Measurements from ENCODE around the gene P3H2. TPM values are rescaled to one million over a fixed set of nuclear protein-coding genes. Genes with fewer than 3 reads are reported as not detected.

Gene P3H2
- total and polyA plus RNA-seq, 2 of the 4 experiments (the other 2 are of a cell fraction): 54.7 to 64.3 TPM

DNA sequence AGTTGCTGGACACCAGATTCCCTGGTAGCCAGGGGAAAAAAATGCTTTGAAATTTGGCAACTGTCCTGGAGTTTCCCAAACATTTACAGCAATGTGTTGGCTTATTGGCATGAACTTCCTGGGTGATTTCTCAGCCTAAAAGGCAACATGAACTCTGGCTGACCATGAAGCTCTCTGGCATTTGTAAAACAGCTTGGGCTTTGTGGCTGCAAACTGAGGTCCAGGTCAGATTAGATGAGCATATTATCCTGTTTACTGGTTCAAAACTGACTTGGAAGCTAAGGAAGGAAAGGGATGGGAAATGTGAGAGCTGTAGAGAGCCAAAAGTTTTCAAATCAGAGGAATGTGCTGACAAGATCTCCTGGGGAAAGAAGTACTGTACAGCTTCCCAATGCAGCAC lies 139.0 kb downstream of the P3H2 start:
- ATAC-seq (ENCODE audit: low read depth): peak; percentile 90
- POLR2A ChIA-PET (ENCODE audit: unreplicated experiment): no interaction called here
- H2BK20ac ChIP-seq (ENCODE audit: low read depth, low read length): no peak overlapping the region
- no peak overlapping the region for H3K14ac ChIP-seq (replicated peaks; ENCODE audit: low read depth, low read length)
- dilution Hi-C loops (cut with HindIII; ENCODE audit: low sequenced_read_pairs, unreplicated experiment): no loop called here
- H4K91ac ChIP-seq (ENCODE audit: insufficient read depth, low read depth, low read length): no peak overlapping the region
- H3K36me3 ChIP-seq (ENCODE audit: control insufficient read depth, insufficient read depth, low read length): peaks cover 5% of the 10 kb centered on the region
- peak overlapping the region; percentile 34; the same call in 1 of the 2 replicates for H3K4me2 ChIP-seq (ENCODE audit: low read depth, low read length)
- intact Hi-C loops (cut with micrococcal nuclease): no loop called here
- H2AK5ac ChIP-seq (ENCODE audit: low read depth, low read length): no peak overlapping the region
- H3K56ac ChIP-seq (ENCODE audit: extremely low read depth, insufficient read depth, low read length): no peak overlapping the region
- H3K9ac ChIP-seq (ENCODE audit: low read depth, low read length): no peak overlapping the region
- CTCF ChIA-PET: interaction anchor here (0.7 kb wide), 1 partner anchor 14 kb away, joined by 3 read pairs; no protein-coding TSS in a partner anchor
- no peaks in the 10 kb centered on the region for H3K9me3 ChIP-seq (ENCODE audit: control insufficient read depth, insufficient read depth, low read length)
- H4K8ac ChIP-seq (ENCODE audit: low read depth in 2 of 2, low read length in 2 of 2): no peak overlapping the region
- H3K4me3 ChIP-seq (ENCODE audit: insufficient read depth, low read depth, low read length): no peak overlapping the region
- no peak overlapping the region for H2AFZ ChIP-seq (replicated peaks; ENCODE audit: low read length, poor library complexity)
- no peak overlapping the region for H3K27ac ChIP-seq (ENCODE audit: insufficient read depth, low read length)
- H3K18ac ChIP-seq (ENCODE audit: low read depth, low read length): no peak overlapping the region
- H3K23ac ChIP-seq (ENCODE audit: low read depth, low read length): no peak overlapping the region
- no peaks in the 10 kb centered on the region for H4K20me1 ChIP-seq (ENCODE audit: insufficient read depth, low read length)
- no peak overlapping the region; the same call in 2 of the 3 replicates for H2BK15ac ChIP-seq (ENCODE audit: low read depth, low read length)
- H3K9me1 ChIP-seq (ENCODE audit: insufficient read depth, low read length): peaks cover 8% of the 10 kb centered on the region; the same call in 1 of the 2 replicates
- H4K5ac ChIP-seq (ENCODE audit: low read depth, low read length): no peak overlapping the region
- H3K27me3 ChIP-seq (ENCODE audit: control insufficient read depth, insufficient read depth, low read length): no peaks in the 10 kb centered on the region
- BruUV-seq (replicated peaks): no TSS peak
- in situ Hi-C loops (cut with MboI; ENCODE audit: low sequenced_read_pairs): no loop called here
- H2BK120ac ChIP-seq (ENCODE audit: low read depth, low read length): peak overlapping the region; percentile 5; the same call in 1 of the 2 replicates
- H2BK5ac ChIP-seq (ENCODE audit: low read depth, low read length, poor library complexity, severe bottlenecking): peak overlapping the region; percentile 1
- peaks cover 0 to 18% of the 10 kb centered on the region in 2 experiments; a peak in 2 of 4 replicates for H3K79me1 ChIP-seq (ENCODE audit: low read depth in 1 of 2, low read length in 2 of 2)
- peak overlapping the region; percentile 19; the same call in 1 of the 2 replicates for H3K4ac ChIP-seq (ENCODE audit: low read depth, low read length)
- peak; percentile 46; the same call in 1 of the 2 replicates for TF ChIP-seq CEBPB (IDR thresholded peaks at IDR 0.05; ENCODE audit: low read depth, low read length)
- no peak for TF ChIP-seq POLR2A (IDR thresholded peaks at IDR 0.05; ENCODE audit: low read depth, low read length)
- TF ChIP-seq RAD21 (IDR thresholded peaks at IDR 0.05; ENCODE audit: low read length): 0 out of 2 replicates have a peak, but pooled peaks have one; percentile 11
- TF ChIP-seq MXI1 (IDR thresholded peaks at IDR 0.05; ENCODE audit: borderline replicate concordance, low read depth, low read length): no peak
- TF ChIP-seq USF2 (IDR thresholded peaks at IDR 0.05; ENCODE audit: low read depth, low read length): no peak
- TF ChIP-seq, protein P1, sequence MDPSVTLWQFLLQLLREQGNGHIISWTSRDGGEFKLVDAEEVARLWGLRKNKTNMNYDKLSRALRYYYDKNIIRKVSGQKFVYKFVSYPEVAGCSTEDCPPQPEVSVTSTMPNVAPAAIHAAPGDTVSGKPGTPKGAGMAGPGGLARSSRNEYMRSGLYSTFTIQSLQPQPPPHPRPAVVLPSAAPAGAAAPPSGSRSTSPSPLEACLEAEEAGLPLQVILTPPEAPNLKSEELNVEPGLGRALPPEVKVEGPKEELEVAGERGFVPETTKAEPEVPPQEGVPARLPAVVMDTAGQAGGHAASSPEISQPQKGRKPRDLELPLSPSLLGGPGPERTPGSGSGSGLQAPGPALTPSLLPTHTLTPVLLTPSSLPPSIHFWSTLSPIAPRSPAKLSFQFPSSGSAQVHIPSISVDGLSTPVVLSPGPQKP (IDR thresholded peaks at IDR 0.05; ENCODE audit: borderline replicate concordance, low read depth, low read length): no peak
- peak; percentile 31 for TF ChIP-seq MAFK (IDR thresholded peaks at IDR 0.05; ENCODE audit: low read depth, low read length)
- peak; percentile 26 for TF ChIP-seq RCOR1 (IDR thresholded peaks at IDR 0.05; ENCODE audit: insufficient replicate concordance, low read length)
- no peak for TF ChIP-seq MAZ (IDR thresholded peaks at IDR 0.05; ENCODE audit: borderline replicate concordance, low read depth, low read length)
- no peak for TF ChIP-seq SMC3 (IDR thresholded peaks at IDR 0.05; ENCODE audit: low read depth, low read length)
- TF ChIP-seq BHLHE40 (IDR thresholded peaks at IDR 0.05; ENCODE audit: low read depth, low read length): no peak
- peaks cover 6% of the 10 kb centered on the region; the same call in 1 of the 2 replicates for H3K4me1 ChIP-seq (ENCODE audit: control insufficient read depth, insufficient read depth, low read length)
- H2AK9ac ChIP-seq (replicated peaks; ENCODE audit: low read depth, low read length, poor library complexity): no peak overlapping the region
- peak; percentile 89 for DNase-seq

Data from IMR-90 (cell line).